HUES6 (cell line): ENCODE measurements around the gene SULT4A1.

Source experiments
- H3K27ac ChIP-seq: 2 replicates; pipeline ENCODE4 v1.7.0; 2013; ENCODE audit warnings: low read depth, mild to moderate bottlenecking, low read length, inconsistent platforms
- H3K27me3 ChIP-seq: 2 replicates; pipeline ENCODE4 v1.6.1; 2013; ENCODE audit warnings: low read length; ENCODE audit not compliant: control insufficient read depth, insufficient read depth
- H3K36me3 ChIP-seq: 2 replicates; pipeline ENCODE4 v1.6.1; 2013; ENCODE audit warnings: low read length; ENCODE audit not compliant: control insufficient read depth, insufficient read depth
- H3K4me1 ChIP-seq: 2 replicates; pipeline ENCODE4 v1.6.1; 2013; ENCODE audit warnings: low read length; ENCODE audit not compliant: control insufficient read depth, insufficient read depth
- H3K4me3 ChIP-seq: 2 replicates; pipeline ENCODE4 v1.5.1; 2013; ENCODE audit warnings: low read depth, low read length
- H3K9ac ChIP-seq: one replicate; pipeline ENCODE4 v1.6.1; 2013; ENCODE audit warnings: mild to moderate bottlenecking, low read length
- H3K9me3 ChIP-seq: 2 replicates; pipeline ENCODE4 v1.6.1; 2013; ENCODE audit warnings: low read depth, low read length; ENCODE audit not compliant: control insufficient read depth, insufficient read depth

SULT4A1 gene

DNA sequence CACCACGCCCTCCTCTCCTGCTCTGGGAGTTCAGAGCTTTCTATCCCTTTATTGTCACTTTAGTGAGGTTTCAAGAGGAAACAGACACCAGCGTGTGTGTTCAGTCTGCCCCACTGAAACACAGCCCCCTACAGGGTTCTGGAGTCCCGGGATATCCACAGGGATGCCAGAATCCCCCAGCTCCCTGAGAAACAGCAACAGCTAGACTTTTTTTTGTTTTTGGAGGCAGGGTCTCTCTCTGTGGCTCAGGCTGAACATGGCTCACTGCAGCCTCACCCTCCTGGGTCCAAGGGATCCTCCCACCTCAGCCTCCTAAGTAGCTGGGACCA, 10.4 kb downstream of the SULT4A1 start:
- no peak overlapping the region for H3K27ac ChIP-seq
- no peak overlapping the region for H3K9ac ChIP-seq
- H3K4me1 ChIP-seq: peaks cover 25% of the 10 kb centered on the region
- H3K36me3 ChIP-seq: no peaks in the 10 kb centered on the region; the same call in 1 of the 2 replicates
- no peaks in the 10 kb centered on the region for H3K27me3 ChIP-seq
- peaks cover 4% of the 10 kb centered on the region; the same call in 1 of the 2 replicates for H3K9me3 ChIP-seq
- H3K4me3 ChIP-seq: no peak overlapping the region

DNA sequence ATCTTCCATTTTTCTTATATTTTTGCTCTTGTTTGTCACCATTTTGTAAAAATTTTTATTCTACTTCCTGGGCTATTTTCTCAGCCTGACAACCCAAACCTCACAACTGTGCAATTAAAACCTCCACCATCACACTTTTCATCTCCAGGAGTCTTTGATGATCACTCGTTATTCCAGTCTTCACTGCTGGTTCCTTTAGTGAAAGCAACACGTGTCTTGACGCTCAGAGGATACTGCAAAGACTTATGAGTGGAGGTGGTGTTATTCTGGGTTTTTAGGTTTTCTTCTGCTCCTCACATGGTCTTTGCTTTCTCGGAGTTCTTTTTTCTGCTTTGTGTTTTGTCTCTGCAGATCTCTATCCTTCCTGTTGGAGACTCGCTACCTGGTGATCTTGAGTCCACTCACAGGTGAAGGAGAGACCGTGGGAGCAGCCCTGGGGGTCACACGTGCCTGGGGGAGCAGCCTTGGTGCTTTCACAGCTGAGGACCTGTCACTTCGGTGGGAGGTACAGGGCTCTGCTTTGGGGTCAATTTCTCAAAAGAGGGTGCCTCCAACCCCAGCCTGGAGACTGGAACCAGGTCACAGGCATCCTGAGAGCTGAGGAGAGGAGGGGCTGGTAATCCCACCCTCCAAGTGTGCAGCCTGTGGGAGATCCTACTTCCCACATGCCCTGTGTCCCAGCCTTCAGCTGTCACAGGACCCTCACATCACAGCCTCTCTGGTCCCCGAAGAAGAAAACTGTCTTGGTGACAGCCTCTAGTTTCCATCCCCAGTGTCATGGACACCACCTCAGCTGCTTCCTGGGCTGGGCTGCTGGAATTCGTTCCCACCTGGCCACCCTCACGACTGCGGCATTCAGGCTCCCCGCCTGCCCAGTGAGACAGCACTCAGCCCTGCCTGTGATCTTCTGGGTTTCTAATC, 11.0 kb downstream of the SULT4A1 start:
- Histone ChIP-seq H3K27me3 (no peaks in the 10 kb centered on the region), H3K9me3 (no peaks in the 10 kb centered on the region), H3K4me1 (peaks cover 28% of the 10 kb centered on the region), H3K27ac (no peak overlapping the region), H3K4me3 (no peak overlapping the region), H3K9ac (no peak overlapping the region), H3K36me3 (no peaks in the 10 kb centered on the region; the same call in 1 of the 2 replicates)

GRCh38 chr22:43850529-43850928, 11.8 kb downstream of the SULT4A1 start:
- H3K9ac ChIP-seq: no peak overlapping the region
- no peak overlapping the region for H3K27ac ChIP-seq
- peaks cover 27% of the 10 kb centered on the region for H3K4me1 ChIP-seq
- no peaks in the 10 kb centered on the region for H3K9me3 ChIP-seq
- no peaks in the 10 kb centered on the region for H3K27me3 ChIP-seq
- H3K36me3 ChIP-seq: no peaks in the 10 kb centered on the region; the same call in 1 of the 2 replicates
- H3K4me3 ChIP-seq: no peak overlapping the region

DNA sequence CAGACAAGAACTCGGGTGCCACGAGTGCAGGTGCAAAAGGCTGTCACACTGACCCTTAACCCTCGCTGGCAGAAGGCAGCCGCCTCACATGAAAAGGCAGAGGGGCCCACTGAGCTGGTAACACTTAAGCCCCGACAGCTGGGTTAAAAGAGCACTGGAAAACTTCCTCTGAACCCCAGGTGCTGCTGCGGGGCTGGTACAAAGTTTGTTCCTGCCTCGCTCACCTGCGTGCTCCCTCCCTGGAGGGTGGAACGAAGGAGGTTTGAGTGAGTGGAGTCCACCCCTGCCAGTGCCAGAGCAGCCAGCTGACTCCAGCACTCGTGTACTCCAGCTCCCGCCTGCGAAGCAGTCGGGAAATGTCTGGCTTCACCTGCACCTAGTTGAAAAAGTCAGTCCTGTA, 12.6 kb downstream of the SULT4A1 start:
- Histone ChIP-seq H3K4me3 (no peak overlapping the region), H3K9me3 (no peaks in the 10 kb centered on the region), H3K9ac (no peak overlapping the region), H3K27me3 (no peaks in the 10 kb centered on the region), H3K27ac (no peak overlapping the region), H3K36me3 (no peaks in the 10 kb centered on the region; the same call in 1 of the 2 replicates), H3K4me1 (peaks cover 26% of the 10 kb centered on the region)

- Histone ChIP-seq H3K36me3 (no peaks in the 10 kb centered on the region; the same call in 1 of the 2 replicates), H3K4me1 (peaks cover 19% of the 10 kb centered on the region), H3K9me3 (no peaks in the 10 kb centered on the region), H3K27ac (no peak overlapping the region), H3K9ac (no peak overlapping the region), H3K27me3 (no peaks in the 10 kb centered on the region), H3K4me3 (no peak overlapping the region)
These were observed 13.7 kb downstream of the SULT4A1 start for GRCh38 chr22:43848366-43849171.

DNA sequence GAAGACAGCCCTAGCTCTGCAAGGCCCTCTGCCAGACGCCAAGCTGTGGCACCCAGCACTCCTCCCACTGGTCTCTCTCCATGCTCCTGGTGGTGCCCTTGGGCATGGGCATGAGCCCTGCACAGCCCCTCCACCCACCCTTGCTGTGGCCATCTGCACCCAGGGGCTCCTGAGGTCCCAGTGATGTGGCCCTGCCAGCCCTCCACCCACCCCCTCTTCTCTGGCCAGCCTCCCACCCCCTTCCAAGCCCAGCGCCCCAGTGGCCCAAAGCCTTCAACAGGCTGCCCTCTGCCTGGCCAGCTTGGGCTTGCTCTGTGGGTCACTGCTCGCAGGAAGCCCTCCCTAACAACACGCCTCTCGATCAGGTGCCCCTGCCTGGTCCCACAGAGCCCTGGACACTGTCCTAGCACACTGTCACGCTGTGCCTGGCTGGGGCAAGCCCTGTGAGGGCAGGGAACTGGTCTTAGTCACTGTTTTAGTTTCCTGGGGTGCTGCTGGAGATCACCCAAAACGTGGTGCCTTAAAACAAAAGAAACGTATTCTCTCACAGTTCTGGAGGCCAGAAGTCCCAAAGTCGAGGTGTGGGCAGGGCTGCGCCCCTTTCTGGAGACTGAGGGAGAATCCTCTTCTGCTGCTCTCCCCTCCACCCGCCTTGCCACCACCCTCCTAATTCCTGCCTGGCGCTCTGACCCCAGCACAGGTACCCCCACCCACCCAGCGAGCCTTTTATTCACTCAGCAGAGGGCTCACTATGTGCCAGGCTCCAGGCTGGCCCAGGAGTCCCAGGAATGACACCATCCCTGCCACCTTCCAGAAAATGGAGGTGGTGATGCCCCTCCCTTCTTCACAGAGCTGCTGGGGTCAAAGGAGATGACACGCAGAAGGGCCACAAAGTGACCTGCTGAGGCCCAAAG, 14.7 kb downstream of the SULT4A1 start:
- Histone ChIP-seq H3K9ac (no peak overlapping the region), H3K4me1 (peaks cover 14% of the 10 kb centered on the region)

GRCh38 chr22:43846966-43847365, 15.3 kb downstream of the SULT4A1 start:
- H3K9ac ChIP-seq: no peak overlapping the region
- no peaks in the 10 kb centered on the region; the same call in 1 of the 2 replicates for H3K36me3 ChIP-seq
- peaks cover 12% of the 10 kb centered on the region for H3K4me1 ChIP-seq
- H3K27ac ChIP-seq: no peak overlapping the region
- no peaks in the 10 kb centered on the region for H3K9me3 ChIP-seq
- no peak overlapping the region for H3K4me3 ChIP-seq
- no peaks in the 10 kb centered on the region for H3K27me3 ChIP-seq

More for the DNA sequence above, 14.7 kb downstream of the SULT4A1 start:
- Histone ChIP-seq H3K9me3 (no peaks in the 10 kb centered on the region), H3K27ac (no peak overlapping the region), H3K4me3 (no peak overlapping the region), H3K27me3 (no peaks in the 10 kb centered on the region), H3K36me3 (no peaks in the 10 kb centered on the region; the same call in 1 of the 2 replicates)

DNA sequence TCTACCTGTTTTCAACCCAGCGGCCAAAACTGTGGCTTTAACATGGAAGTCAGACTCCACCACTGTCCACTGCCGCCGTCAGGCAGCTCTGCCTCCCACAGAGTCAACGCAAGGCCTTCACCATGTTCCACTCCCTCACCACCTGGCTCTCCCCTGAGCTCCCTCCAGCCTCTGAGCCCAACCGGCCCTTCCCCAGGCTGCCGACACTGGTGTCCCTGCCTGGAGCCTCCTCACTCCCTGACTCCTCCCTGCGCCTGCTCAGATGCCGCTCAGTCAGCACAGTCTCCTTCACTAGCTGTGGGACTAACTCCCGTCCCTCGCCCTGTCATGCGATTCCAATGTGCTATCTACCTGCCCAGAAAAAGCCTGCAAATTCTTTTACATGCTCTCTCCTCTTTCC, 16.3 kb downstream of the SULT4A1 start:
- Histone ChIP-seq H3K4me1 (peaks cover 12% of the 10 kb centered on the region), H3K9ac (no peak overlapping the region), H3K27ac (no peak overlapping the region), H3K36me3 (no peaks in the 10 kb centered on the region; the same call in 1 of the 2 replicates), H3K27me3 (no peaks in the 10 kb centered on the region), H3K4me3 (no peak overlapping the region), H3K9me3 (no peaks in the 10 kb centered on the region)

DNA sequence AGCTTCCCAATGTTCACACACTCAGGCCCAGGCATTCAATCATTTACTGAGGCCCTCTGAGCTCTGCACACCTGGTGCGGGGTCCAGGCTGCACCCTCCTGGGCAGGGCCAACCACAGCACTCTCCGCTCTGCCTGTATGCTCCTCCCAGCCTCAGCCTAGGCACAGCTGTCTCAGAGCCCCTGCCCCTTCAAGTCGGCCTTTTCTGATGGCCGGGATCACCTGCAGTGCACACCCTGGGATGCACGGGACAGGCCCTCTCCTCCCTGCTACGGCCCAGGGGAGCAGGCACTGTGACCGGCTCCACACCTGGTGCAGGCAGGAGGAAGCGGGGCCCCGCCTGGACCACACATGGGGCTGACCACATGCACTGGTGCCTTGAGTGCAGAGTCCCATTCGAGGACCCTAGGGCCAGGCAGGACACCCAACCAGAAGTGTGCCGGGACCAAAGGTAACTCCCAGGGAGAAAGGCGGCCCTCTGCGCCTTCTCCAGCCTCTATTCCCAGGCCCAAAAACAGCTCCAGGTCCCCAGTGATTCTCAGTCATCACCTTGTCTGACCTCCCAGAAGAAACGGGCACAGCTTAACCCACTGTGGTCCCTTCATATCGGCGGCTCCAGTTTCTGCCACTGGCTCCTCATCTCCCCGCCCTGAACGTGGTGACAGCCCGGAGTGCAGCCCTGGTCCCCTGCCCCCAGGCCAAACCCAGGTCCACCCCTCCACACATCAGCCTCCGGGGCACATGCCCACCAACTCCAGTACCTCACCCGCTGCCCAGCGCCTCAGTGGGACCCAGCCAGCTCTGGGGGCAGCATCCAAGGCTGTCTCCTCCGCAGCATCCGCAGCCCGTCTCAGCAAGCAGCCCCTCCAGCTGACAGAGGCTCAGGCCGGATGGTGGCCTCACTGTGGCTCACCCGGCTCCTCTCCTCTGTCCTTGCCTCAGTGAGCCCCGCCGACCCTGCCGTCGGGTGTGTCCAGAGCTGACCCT, 17.5 kb downstream of the SULT4A1 start:
- Histone ChIP-seq H3K9me3 (no peaks in the 10 kb centered on the region), H3K4me3 (no peak overlapping the region), H3K9ac (no peak overlapping the region), H3K4me1 (peaks cover 12% of the 10 kb centered on the region), H3K27ac (no peak overlapping the region), H3K27me3 (no peaks in the 10 kb centered on the region), H3K36me3 (peaks cover under 1% of the 10 kb centered on the region; the same call in 1 of the 2 replicates)
